ENCODE measurements around the gene DYNLT1.

- TF ChIP-seq CTCF (conservative IDR thresholded peaks at IDR 0.05; ENCODE audit: low read length) (no peak), EZH2phosphoT487 (IDR thresholded peaks at IDR 0.05; ENCODE audit: borderline replicate concordance) (no peak)
These were observed 22.6 kb downstream of the DYNLT1 start for GRCh38 chr6:158621694-158622544.

Data from Loucy (cell line).